ENCODE measurements around the gene TXNL4A.

The TXNL4A gene

DNA sequence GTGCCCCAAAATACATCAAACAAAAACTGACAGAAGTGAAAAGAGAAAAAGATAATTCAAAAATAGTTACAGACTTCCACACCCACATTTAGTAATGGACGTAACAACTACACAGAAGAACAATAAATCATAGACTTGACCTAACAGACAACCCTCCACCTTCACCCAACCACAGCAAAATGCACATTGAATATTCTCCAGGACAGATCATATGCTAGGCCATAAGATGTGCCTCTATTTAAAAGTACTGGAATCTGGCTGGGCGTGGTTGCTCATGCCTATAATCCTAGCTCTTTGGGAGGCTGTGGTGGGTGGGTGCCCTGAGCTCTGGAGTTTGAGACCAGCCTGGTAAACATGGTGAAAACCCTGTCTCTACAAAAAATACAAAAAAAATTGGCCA is 56.9 kb downstream of the TXNL4A start:
- Histone ChIP-seq H4K20me1 (ENCODE audit: low read depth, low read length) (no peaks in the 10 kb centered on the region), H3K36me3 (ENCODE audit: low read length) (peaks cover 48% of the 10 kb centered on the region)

DNA sequence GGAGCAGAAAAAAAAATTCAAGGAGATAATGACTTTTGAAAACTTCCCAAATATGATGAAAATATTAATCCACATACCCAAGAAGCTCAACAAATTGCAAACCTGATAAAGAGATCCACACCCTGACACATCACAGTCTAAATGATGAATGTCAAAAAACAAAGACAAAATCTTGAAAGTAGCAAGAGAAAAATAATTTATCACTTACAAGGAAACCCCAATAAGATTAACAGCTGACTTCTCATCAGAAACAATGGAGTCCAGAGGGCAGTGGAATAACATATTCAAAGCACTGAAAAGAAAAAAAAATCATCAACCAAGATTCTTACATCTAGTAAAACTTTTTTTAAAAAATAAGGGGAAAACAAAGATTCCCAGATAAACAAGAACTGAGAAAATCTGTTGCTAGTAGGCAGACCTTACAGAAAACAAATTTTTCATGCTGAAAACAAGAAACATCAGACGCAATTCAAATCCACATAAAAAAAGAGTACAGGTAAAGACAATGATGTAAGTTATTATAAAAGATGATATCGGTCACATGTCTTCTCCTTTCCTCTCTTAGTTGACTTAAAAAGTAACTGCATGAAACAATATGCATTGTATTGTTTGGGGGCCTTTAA is 58.2 kb downstream of the TXNL4A start:
- no peaks in the 10 kb centered on the region for H3K27me3 ChIP-seq (ENCODE audit: low read length)
- H3K9me3 ChIP-seq (ENCODE audit: insufficient read depth, low read length): peaks cover 42% of the 10 kb centered on the region; the same call in 1 of the 2 replicates
- TF ChIP-seq EZH2phosphoT487 (conservative IDR thresholded peaks at IDR 0.05; ENCODE audit: low read length): no peak
- TF ChIP-seq, protein P1, sequence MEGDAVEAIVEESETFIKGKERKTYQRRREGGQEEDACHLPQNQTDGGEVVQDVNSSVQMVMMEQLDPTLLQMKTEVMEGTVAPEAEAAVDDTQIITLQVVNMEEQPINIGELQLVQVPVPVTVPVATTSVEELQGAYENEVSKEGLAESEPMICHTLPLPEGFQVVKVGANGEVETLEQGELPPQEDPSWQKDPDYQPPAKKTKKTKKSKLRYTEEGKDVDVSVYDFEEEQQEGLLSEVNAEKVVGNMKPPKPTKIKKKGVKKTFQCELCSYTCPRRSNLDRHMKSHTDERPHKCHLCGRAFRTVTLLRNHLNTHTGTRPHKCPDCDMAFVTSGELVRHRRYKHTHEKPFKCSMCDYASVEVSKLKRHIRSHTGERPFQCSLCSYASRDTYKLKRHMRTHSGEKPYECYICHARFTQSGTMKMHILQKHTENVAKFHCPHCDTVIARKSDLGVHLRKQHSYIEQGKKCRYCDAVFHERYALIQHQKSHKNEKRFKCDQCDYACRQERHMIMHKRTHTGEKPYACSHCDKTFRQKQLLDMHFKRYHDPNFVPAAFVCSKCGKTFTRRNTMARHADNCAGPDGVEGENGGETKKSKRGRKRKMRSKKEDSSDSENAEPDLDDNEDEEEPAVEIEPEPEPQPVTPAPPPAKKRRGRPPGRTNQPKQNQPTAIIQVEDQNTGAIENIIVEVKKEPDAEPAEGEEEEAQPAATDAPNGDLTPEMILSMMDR (IDR thresholded peaks at IDR 0.05; ENCODE audit: insufficient read depth, low read length, poor library complexity, severe bottlenecking): no peak
- no peak overlapping the region for H3K4me2 ChIP-seq (ENCODE audit: low read depth, low read length, poor library complexity, severe bottlenecking)
- H2AFZ ChIP-seq (ENCODE audit: low read depth, low read length, severe bottlenecking): no peak overlapping the region
- no peaks in the 10 kb centered on the region for H3F3A ChIP-seq (ENCODE audit: insufficient read depth)
- H4K20me1 ChIP-seq (ENCODE audit: low read depth, low read length): no peaks in the 10 kb centered on the region
- H3K27ac ChIP-seq (ENCODE audit: low read depth, low read length): no peak overlapping the region
- H3K4me3 ChIP-seq (ENCODE audit: insufficient read depth, low read length, poor library complexity, severe bottlenecking): no peak overlapping the region
- no peaks in the 10 kb centered on the region for H3K9me2 ChIP-seq (replicated peaks; ENCODE audit: insufficient read depth, low read length)
- H3K9ac ChIP-seq (ENCODE audit: low read length): no peak overlapping the region
- no peaks in the 10 kb centered on the region; the same call in 1 of the 2 replicates for H3K79me2 ChIP-seq (ENCODE audit: insufficient read depth, low read length)
- H3K36me3 ChIP-seq (ENCODE audit: low read length): peaks cover 48% of the 10 kb centered on the region

More for the DNA sequence above, 56.9 kb downstream of the TXNL4A start:
- no peaks in the 10 kb centered on the region for H3K9me2 ChIP-seq (replicated peaks; ENCODE audit: insufficient read depth, low read length)
- no peak overlapping the region for H2AFZ ChIP-seq (ENCODE audit: low read depth, low read length, severe bottlenecking)
- no peak overlapping the region for H3K4me3 ChIP-seq (ENCODE audit: insufficient read depth, low read length, poor library complexity, severe bottlenecking)
- TF ChIP-seq, protein P1 (IDR thresholded peaks at IDR 0.05; ENCODE audit: insufficient read depth, low read length, poor library complexity, severe bottlenecking): no peak
- no peak for TF ChIP-seq EZH2phosphoT487 (conservative IDR thresholded peaks at IDR 0.05; ENCODE audit: low read length)
- H3K9ac ChIP-seq (ENCODE audit: low read length): no peak overlapping the region
- H3F3A ChIP-seq (ENCODE audit: insufficient read depth): no peaks in the 10 kb centered on the region
- H3K79me2 ChIP-seq (ENCODE audit: insufficient read depth, low read length): peaks cover 11% of the 10 kb centered on the region
- H3K9me3 ChIP-seq (ENCODE audit: insufficient read depth, low read length): peaks cover 42% of the 10 kb centered on the region; the same call in 1 of the 2 replicates
- H3K4me2 ChIP-seq (ENCODE audit: low read depth, low read length, poor library complexity, severe bottlenecking): no peak overlapping the region
- no peaks in the 10 kb centered on the region for H3K27me3 ChIP-seq (ENCODE audit: low read length)
- H3K27ac ChIP-seq (ENCODE audit: low read depth, low read length): no peak overlapping the region

DNA sequence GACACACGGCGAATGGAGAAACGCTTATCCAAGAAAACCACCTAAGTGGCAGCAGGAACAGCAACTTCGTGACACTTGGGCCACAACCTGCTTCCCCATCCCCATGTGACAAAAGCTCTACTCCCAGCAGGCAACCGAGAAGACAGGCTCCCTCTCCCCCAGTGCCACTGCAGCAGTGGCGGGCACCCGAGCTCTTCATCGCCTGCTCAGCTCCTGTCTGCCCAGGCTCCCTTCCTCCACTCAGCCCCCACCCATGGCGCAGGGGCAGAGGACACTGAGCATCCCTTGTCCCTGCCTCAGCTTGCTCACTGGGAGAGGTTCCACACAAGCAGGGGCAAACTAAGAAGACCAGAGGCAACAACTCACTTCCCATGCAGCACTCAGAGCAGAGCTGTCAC is 59.8 kb downstream of the TXNL4A start:
- Histone ChIP-seq H3K4me3 (ENCODE audit: insufficient read depth, low read length, poor library complexity, severe bottlenecking) (no peak overlapping the region), H3K9me2 (replicated peaks; ENCODE audit: insufficient read depth, low read length) (no peaks in the 10 kb centered on the region), H3K4me2 (ENCODE audit: low read depth, low read length, poor library complexity, severe bottlenecking) (no peak overlapping the region), H3K36me3 (ENCODE audit: low read length) (peaks cover 42% of the 10 kb centered on the region), H3F3A (ENCODE audit: insufficient read depth) (no peaks in the 10 kb centered on the region; the same call in 1 of the 2 replicates), H4K20me1 (ENCODE audit: low read depth, low read length) (no peaks in the 10 kb centered on the region), H2AFZ (ENCODE audit: low read depth, low read length, severe bottlenecking) (no peak overlapping the region), H3K9ac (ENCODE audit: low read length) (no peak overlapping the region), H3K27me3 (ENCODE audit: low read length) (no peaks in the 10 kb centered on the region), H3K27ac (ENCODE audit: low read depth, low read length) (no peak overlapping the region), H3K9me3 (ENCODE audit: insufficient read depth, low read length) (peaks cover 38% of the 10 kb centered on the region; the same call in 1 of the 2 replicates), H3K79me2 (ENCODE audit: insufficient read depth, low read length) (no peaks in the 10 kb centered on the region; the same call in 1 of the 2 replicates)
- TF ChIP-seq EZH2phosphoT487 (conservative IDR thresholded peaks at IDR 0.05; ENCODE audit: low read length): no peak
- TF ChIP-seq, protein P1 (IDR thresholded peaks at IDR 0.05; ENCODE audit: insufficient read depth, low read length, poor library complexity, severe bottlenecking): no peak

All from SU-DHL-6 (cell line).